ENCODE data around the gene PREX1.

The PREX1 gene

DNA sequence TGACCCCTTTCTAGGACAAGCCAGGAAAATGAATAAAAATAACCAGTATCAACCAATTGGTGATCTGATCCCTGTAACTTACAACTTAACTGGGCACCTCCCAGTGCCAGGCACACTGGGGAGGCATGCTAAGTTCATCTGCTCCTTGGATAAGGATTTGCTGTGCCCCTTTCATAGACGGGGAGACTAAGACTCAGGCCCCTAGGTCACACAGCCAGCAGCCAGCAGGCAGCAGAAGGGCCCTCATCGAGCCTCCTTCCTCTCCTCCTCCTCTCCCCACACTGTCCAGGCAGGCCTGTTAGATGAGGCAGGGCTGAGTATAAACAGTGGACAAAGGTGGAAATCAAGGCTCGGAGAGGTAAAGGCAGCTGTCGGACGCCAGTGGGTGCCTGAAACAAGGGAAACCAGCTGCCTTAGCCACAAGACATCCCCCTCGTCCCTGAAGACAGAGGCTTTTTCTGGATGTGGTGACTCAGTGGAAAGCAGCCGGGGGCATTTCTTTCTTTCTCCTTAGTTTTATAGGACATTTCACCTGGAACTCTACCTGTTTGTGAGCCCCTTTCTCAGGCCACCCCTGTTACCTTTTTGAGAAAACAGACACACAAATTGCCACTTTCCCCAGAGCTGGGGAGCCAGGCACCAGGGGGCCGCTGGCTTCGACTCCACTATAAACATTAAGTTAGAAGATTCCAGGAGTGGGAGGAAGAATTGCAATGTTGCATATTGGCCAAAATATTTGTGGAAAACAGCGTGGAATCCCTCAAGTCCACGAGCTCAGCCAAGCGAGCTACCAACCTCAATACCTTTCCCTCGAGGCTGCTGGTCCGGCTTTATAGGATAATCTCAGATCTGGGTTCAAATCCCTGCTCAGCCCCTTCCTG, 166.0 kb downstream of the PREX1 start:
- no peak for DNase-seq
- Histone ChIP-seq H3K36me3 (replicated peaks) (peaks cover 7% of the 10 kb centered on the region), H3K27ac (no peak overlapping the region), H3K4me3 (ENCODE audit: low read depth, low read length) (no peak overlapping the region), H3K27me3 (replicated peaks) (no peaks in the 10 kb centered on the region)
- TF ChIP-seq, protein P1, sequence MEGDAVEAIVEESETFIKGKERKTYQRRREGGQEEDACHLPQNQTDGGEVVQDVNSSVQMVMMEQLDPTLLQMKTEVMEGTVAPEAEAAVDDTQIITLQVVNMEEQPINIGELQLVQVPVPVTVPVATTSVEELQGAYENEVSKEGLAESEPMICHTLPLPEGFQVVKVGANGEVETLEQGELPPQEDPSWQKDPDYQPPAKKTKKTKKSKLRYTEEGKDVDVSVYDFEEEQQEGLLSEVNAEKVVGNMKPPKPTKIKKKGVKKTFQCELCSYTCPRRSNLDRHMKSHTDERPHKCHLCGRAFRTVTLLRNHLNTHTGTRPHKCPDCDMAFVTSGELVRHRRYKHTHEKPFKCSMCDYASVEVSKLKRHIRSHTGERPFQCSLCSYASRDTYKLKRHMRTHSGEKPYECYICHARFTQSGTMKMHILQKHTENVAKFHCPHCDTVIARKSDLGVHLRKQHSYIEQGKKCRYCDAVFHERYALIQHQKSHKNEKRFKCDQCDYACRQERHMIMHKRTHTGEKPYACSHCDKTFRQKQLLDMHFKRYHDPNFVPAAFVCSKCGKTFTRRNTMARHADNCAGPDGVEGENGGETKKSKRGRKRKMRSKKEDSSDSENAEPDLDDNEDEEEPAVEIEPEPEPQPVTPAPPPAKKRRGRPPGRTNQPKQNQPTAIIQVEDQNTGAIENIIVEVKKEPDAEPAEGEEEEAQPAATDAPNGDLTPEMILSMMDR (IDR thresholded peaks at IDR 0.05; ENCODE audit: low read depth, low read length, missing control alignments): peak; percentile 50
- in situ Hi-C loops (cut with HindIII; ENCODE audit: low pct_ligation_motif_present, low sequenced_read_pairs): loop anchor here (25.0 kb wide), 1 partner anchor 250 kb away; the partner anchor contains the start of gene ARFGEF2

- Histone ChIP-seq H3K36me3 (replicated peaks) (peaks cover 14% of the 10 kb centered on the region), H3K27ac (no peak overlapping the region), H3K27me3 (replicated peaks) (no peaks in the 10 kb centered on the region), H3K4me3 (ENCODE audit: low read depth, low read length) (no peak overlapping the region)
- in situ Hi-C loops (cut with HindIII; ENCODE audit: low pct_ligation_motif_present, low sequenced_read_pairs): loop anchor here (25.0 kb wide), 1 partner anchor 252 kb away; the partner anchor contains the start of gene ARFGEF2
- DNase-seq: no peak
- TF ChIP-seq, protein P1 (IDR thresholded peaks at IDR 0.05; ENCODE audit: low read depth, low read length, missing control alignments): no peak
Observed at GRCh38 chr20:48660788-48661187, 167.0 kb downstream of the PREX1 start.

DNA sequence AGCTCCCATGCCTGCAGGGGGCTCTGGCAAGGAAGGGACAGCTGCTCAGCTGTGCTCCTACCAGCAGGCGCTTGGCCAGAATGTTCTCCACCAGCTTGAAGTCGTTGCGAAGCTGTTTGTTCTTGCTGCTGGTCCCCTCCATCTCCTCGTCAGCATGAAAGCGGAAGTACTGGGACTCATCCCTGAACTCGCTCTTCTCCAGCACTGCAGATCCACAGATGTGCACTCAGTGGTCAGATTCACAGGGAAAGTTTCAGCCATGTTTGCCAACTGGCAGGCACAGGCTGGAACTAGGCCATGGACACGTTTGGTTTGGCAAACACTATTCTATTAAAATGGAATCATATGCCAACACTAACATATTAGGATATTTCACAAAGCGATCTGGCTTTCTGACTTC, 167.9 kb downstream of the PREX1 start:
- no peak overlapping the region for H3K4me3 ChIP-seq (ENCODE audit: low read depth, low read length)
- no peak overlapping the region for H3K27ac ChIP-seq
- TF ChIP-seq, protein P1 (IDR thresholded peaks at IDR 0.05; ENCODE audit: low read depth, low read length, missing control alignments): no peak
- in situ Hi-C loops (cut with HindIII; ENCODE audit: low pct_ligation_motif_present, low sequenced_read_pairs): loop anchor here (25.0 kb wide), 1 partner anchor 252 kb away; the partner anchor contains the start of gene ARFGEF2
- no peaks in the 10 kb centered on the region for H3K27me3 ChIP-seq (replicated peaks)
- H3K36me3 ChIP-seq (replicated peaks): peaks cover 14% of the 10 kb centered on the region
- DNase-seq: no peak

DNA sequence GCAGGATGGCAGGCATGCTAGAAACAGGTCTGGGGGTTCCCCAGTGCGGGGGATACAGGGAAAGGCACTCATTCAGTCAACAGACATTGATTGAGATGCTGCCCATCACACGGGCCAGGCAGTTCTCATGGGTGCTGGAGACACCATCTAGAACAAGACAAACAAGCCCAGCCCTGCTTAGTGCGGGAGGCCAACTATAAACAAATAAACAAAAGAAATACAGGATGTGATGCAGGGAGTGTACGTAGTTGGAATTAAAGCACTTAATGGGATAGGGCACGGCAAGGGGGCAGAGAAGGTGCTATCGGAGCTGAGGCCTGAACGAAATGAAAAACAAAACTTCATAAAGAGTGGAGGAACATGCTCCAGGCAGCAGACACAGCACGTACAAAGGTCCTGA, 169.3 kb downstream of the PREX1 start:
- TF ChIP-seq, protein P1 (IDR thresholded peaks at IDR 0.05; ENCODE audit: low read depth, low read length, missing control alignments): no peak
- in situ Hi-C loops (cut with HindIII; ENCODE audit: low pct_ligation_motif_present, low sequenced_read_pairs): loop anchor here (25.0 kb wide), 1 partner anchor 254 kb away; the partner anchor contains the start of gene ARFGEF2
- no peak for DNase-seq
- Histone ChIP-seq H3K27me3 (replicated peaks) (no peaks in the 10 kb centered on the region), H3K4me3 (ENCODE audit: low read depth, low read length) (no peak overlapping the region), H3K27ac (no peak overlapping the region), H3K36me3 (replicated peaks) (peaks cover 22% of the 10 kb centered on the region)

DNA sequence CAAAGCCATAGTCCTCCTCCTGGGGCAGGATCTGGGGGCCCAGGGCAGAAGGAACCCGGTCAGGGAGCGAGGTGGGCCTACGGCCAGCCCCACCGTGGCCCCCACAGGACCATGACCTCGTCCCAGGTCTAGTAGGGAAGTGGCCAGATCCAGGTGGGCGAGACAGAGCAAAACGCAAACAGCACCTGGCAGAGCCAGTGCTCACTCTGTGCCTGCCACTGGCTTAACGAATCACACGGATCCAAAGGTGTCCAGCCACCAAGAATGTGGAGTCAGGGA, 169.7 kb downstream of the PREX1 start:
- H3K27me3 ChIP-seq (replicated peaks): no peaks in the 10 kb centered on the region
- no peak overlapping the region for H3K27ac ChIP-seq
- H3K36me3 ChIP-seq (replicated peaks): peaks cover 24% of the 10 kb centered on the region
- TF ChIP-seq, protein P1 (IDR thresholded peaks at IDR 0.05; ENCODE audit: low read depth, low read length, missing control alignments): no peak
- H3K4me3 ChIP-seq (ENCODE audit: low read depth, low read length): no peak overlapping the region
- DNase-seq: no peak
- in situ Hi-C loops (cut with HindIII; ENCODE audit: low pct_ligation_motif_present, low sequenced_read_pairs): loop anchor here (25.0 kb wide), 1 partner anchor 254 kb away; the partner anchor contains the start of gene ARFGEF2
